ENCODE results near the gene SLC9B2. TPM values are rescaled to one million over a fixed set of nuclear protein-coding genes. Genes with fewer than 3 reads are reported as not detected.

SLC9B2 gene
- total RNA-seq, 1 experiment from 2014 or later = 4.6 TPM

DNA sequence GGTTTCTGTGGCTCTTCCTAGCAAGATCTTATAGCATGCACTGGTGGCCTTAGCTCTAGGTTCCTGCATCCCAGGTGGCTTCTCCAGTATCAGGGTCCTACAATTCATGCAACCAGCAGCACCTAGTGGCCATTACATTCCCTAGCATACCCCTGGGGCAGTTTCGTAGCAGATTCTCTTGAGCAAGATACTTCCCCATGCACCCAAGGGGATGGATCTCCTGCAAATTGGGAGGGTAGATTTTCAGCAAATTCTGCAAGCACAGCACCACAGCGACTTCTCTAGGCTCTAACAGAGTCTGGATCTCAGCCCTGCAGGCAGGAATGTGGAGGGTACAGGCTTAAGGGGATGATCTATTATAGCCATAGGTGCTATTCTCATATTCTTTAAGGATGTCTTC lies 44.0 kb downstream of the SLC9B2 start:
- peak; percentile 60 for DNase-seq (ENCODE audit: low spot score)
- Mint-ChIP-seq H3K4me1 (no peaks in the 10 kb centered on the region), H3K9me3 (no peaks in the 10 kb centered on the region), H3K4me3 (no peak overlapping the region), H3K27ac (no peak overlapping the region), H3K36me3 (no peaks in the 10 kb centered on the region), H3K27me3 (ENCODE audit: low read depth) (no peaks in the 10 kb centered on the region; the same call in 1 of the 2 replicates)
- CTCF ChIA-PET = interaction anchor here (0.6 to 1.7 kb wide), 37 partner anchors 9 to 686 kb away, joined by 3 to 37 read pairs (median 5); partner anchors contain the start of genes BDH2, MANBA, SLC9B1 and UBE2D3
- TF ChIP-seq ZNF232 (CRISPR knock-in tag; IDR thresholded peaks at IDR 0.05) (no peak), SOX15 (CRISPR knock-in tag; IDR thresholded peaks at IDR 0.05) (no peak), GABPB1 (CRISPR knock-in tag; IDR thresholded peaks at IDR 0.05) (no peak), NR2C2 (CRISPR knock-in tag; IDR thresholded peaks at IDR 0.05) (no peak), TEAD1 (CRISPR knock-in tag; IDR thresholded peaks at IDR 0.05) (peak; percentile 48; the same call in 1 of the 2 replicates), CREM (CRISPR knock-in tag; IDR thresholded peaks at IDR 0.05) (no peak; the same call in 1 of the 2 replicates), KAT7 (CRISPR knock-in tag; IDR thresholded peaks at IDR 0.05; ENCODE audit: borderline replicate concordance) (no peak), ZNF138 (CRISPR knock-in tag; conservative IDR thresholded peaks at IDR 0.05) (no peak), SP1 (CRISPR knock-in tag; conservative IDR thresholded peaks at IDR 0.05) (0 out of 2 replicates have a peak, but pooled peaks have one; percentile 8), PRRX2 (CRISPR knock-in tag; IDR thresholded peaks at IDR 0.05) (no peak), ZNF121 (CRISPR knock-in tag; IDR thresholded peaks at IDR 0.05) (no peak), CBFB (CRISPR knock-in tag; IDR thresholded peaks at IDR 0.05; ENCODE audit: low read depth) (no peak), ZNF263 (CRISPR knock-in tag; IDR thresholded peaks at IDR 0.05; ENCODE audit: low read depth) (no peak), ZNF219 (CRISPR knock-in tag; IDR thresholded peaks at IDR 0.05; ENCODE audit: borderline replicate concordance) (no peak), JUN (CRISPR knock-in tag; IDR thresholded peaks at IDR 0.05) (no peak), OVOL2 (CRISPR knock-in tag; IDR thresholded peaks at IDR 0.05; ENCODE audit: borderline replicate concordance) (no peak)
- TF ChIP-seq, protein P1, sequence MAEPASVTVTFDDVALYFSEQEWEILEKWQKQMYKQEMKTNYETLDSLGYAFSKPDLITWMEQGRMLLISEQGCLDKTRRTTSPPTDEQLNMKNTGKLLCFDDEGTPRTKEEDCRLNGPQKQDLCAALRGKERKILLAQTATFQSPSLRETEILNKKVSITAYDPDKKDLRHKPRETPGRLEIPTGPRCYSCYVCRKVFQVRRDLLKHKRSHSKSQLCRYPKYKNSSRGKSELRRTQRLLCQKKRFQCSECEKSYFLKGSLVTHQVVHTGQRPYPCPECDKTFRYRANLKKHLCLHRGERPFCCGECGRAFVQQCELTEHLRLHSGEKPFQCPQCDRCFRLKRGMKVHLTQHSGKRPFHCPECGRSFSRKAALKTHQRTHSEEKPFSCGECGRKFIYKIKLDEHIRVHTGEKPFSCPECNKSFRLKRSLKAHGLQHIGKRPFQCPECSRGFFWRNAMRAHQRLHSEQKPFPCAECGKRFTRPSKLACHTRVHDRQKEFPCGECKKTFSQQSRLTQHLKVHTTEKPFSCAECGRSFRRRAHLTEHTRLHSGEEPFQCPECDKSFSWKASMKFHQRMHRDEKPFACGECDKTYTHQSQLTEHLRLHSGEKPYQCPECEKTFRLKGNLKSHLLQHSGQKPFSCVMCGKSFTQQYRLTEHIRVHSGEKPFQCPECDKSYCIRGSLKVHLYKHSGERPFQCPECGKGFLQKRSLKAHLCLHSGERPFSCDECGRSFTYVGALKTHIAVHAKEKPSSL (CRISPR knock-in tag; conservative IDR thresholded peaks at IDR 0.05) = no peak
- TF ChIP-seq, protein P2, sequence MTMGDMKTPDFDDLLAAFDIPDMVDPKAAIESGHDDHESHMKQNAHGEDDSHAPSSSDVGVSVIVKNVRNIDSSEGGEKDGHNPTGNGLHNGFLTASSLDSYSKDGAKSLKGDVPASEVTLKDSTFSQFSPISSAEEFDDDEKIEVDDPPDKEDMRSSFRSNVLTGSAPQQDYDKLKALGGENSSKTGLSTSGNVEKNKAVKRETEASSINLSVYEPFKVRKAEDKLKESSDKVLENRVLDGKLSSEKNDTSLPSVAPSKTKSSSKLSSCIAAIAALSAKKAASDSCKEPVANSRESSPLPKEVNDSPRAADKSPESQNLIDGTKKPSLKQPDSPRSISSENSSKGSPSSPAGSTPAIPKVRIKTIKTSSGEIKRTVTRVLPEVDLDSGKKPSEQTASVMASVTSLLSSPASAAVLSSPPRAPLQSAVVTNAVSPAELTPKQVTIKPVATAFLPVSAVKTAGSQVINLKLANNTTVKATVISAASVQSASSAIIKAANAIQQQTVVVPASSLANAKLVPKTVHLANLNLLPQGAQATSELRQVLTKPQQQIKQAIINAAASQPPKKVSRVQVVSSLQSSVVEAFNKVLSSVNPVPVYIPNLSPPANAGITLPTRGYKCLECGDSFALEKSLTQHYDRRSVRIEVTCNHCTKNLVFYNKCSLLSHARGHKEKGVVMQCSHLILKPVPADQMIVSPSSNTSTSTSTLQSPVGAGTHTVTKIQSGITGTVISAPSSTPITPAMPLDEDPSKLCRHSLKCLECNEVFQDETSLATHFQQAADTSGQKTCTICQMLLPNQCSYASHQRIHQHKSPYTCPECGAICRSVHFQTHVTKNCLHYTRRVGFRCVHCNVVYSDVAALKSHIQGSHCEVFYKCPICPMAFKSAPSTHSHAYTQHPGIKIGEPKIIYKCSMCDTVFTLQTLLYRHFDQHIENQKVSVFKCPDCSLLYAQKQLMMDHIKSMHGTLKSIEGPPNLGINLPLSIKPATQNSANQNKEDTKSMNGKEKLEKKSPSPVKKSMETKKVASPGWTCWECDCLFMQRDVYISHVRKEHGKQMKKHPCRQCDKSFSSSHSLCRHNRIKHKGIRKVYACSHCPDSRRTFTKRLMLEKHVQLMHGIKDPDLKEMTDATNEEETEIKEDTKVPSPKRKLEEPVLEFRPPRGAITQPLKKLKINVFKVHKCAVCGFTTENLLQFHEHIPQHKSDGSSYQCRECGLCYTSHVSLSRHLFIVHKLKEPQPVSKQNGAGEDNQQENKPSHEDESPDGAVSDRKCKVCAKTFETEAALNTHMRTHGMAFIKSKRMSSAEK (CRISPR knock-in tag; IDR thresholded peaks at IDR 0.05; ENCODE audit: borderline replicate concordance) = no peak
- TF ChIP-seq, protein P3, sequence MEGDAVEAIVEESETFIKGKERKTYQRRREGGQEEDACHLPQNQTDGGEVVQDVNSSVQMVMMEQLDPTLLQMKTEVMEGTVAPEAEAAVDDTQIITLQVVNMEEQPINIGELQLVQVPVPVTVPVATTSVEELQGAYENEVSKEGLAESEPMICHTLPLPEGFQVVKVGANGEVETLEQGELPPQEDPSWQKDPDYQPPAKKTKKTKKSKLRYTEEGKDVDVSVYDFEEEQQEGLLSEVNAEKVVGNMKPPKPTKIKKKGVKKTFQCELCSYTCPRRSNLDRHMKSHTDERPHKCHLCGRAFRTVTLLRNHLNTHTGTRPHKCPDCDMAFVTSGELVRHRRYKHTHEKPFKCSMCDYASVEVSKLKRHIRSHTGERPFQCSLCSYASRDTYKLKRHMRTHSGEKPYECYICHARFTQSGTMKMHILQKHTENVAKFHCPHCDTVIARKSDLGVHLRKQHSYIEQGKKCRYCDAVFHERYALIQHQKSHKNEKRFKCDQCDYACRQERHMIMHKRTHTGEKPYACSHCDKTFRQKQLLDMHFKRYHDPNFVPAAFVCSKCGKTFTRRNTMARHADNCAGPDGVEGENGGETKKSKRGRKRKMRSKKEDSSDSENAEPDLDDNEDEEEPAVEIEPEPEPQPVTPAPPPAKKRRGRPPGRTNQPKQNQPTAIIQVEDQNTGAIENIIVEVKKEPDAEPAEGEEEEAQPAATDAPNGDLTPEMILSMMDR (IDR thresholded peaks at IDR 0.05) = peak; percentile 67; the same call in 1 of the 2 replicates
- TF ChIP-seq, protein P4, sequence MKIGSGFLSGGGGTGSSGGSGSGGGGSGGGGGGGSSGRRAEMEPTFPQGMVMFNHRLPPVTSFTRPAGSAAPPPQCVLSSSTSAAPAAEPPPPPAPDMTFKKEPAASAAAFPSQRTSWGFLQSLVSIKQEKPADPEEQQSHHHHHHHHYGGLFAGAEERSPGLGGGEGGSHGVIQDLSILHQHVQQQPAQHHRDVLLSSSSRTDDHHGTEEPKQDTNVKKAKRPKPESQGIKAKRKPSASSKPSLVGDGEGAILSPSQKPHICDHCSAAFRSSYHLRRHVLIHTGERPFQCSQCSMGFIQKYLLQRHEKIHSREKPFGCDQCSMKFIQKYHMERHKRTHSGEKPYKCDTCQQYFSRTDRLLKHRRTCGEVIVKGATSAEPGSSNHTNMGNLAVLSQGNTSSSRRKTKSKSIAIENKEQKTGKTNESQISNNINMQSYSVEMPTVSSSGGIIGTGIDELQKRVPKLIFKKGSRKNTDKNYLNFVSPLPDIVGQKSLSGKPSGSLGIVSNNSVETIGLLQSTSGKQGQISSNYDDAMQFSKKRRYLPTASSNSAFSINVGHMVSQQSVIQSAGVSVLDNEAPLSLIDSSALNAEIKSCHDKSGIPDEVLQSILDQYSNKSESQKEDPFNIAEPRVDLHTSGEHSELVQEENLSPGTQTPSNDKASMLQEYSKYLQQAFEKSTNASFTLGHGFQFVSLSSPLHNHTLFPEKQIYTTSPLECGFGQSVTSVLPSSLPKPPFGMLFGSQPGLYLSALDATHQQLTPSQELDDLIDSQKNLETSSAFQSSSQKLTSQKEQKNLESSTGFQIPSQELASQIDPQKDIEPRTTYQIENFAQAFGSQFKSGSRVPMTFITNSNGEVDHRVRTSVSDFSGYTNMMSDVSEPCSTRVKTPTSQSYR (CRISPR knock-in tag; IDR thresholded peaks at IDR 0.05) = no peak
- TF ChIP-seq, protein P5, sequence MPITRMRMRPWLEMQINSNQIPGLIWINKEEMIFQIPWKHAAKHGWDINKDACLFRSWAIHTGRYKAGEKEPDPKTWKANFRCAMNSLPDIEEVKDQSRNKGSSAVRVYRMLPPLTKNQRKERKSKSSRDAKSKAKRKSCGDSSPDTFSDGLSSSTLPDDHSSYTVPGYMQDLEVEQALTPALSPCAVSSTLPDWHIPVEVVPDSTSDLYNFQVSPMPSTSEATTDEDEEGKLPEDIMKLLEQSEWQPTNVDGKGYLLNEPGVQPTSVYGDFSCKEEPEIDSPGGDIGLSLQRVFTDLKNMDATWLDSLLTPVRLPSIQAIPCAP (CRISPR knock-in tag; IDR thresholded peaks at IDR 0.05) = no peak
- TF ChIP-seq, protein P6, sequence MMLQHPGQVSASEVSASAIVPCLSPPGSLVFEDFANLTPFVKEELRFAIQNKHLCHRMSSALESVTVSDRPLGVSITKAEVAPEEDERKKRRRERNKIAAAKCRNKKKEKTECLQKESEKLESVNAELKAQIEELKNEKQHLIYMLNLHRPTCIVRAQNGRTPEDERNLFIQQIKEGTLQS (CRISPR knock-in tag; conservative IDR thresholded peaks at IDR 0.05) = no peak
- POLR2A ChIA-PET = interaction anchor here (0.6 kb wide), 1 partner anchor 12 kb away, joined by 5 read pairs; no protein-coding TSS in a partner anchor
- peak; percentile 100 for ATAC-seq

All from WTC11 (cell line).